Stimulated activated CD4-positive, alpha-beta T cell treated with anti-CD3 and anti-CD28 coated beads, Interleukin-12 subunit alpha, Interleukin-12 subunit beta, amount 100 ng/mL, for 24 hours (primary cell): ENCODE results near the gene USP7.

Experiments used
- DNase-seq, 2 experiments: peaks; one replicate each; pipeline ENCODE4 v3.0.0-alpha.2; 2020; ENCODE audit warnings: low read depth in 2 of 2

USP7 gene

GRCh38 chr16:8899709-8900317, 63.9 kb downstream of the USP7 start:
- no peak for DNase-seq

GRCh38 chr16:8898660-8899318, 64.9 kb downstream of the USP7 start:
- DNase-seq: no peak

- DNase-seq: no peak
Observed at GRCh38 chr16:8894736-8895334, 68.9 kb downstream of the USP7 start.

- no peak for DNase-seq
Observed at GRCh38 chr16:8893976-8894690, 69.6 kb downstream of the USP7 start.

GRCh38 chr16:8893426-8893825, 70.3 kb downstream of the USP7 start:
- no peak for DNase-seq

GRCh38 chr16:8892101-8892575, 71.6 kb downstream of the USP7 start:
- DNase-seq: no peak

- no peak for DNase-seq
Observed at GRCh38 chr16:8890549-8890921, 73.2 kb downstream of the USP7 start.

GRCh38 chr16:8889893-8890548, 73.7 kb downstream of the USP7 start:
- DNase-seq: no peak

- DNase-seq: no peak
Observed at GRCh38 chr16:8888951-8889892, 74.5 kb downstream of the USP7 start.

- no peak for DNase-seq
Observed at GRCh38 chr16:8887952-8888560, 75.7 kb downstream of the USP7 start.

GRCh38 chr16:8887431-8887765, 76.3 kb downstream of the USP7 start:
- DNase-seq: no peak

GRCh38 chr16:8886593-8887430, 76.9 kb downstream of the USP7 start:
- no peak for DNase-seq

- no peak for DNase-seq
Observed at GRCh38 chr16:8885674-8886592, 77.8 kb downstream of the USP7 start.

GRCh38 chr16:8882725-8883377, 80.9 kb downstream of the USP7 start:
- no peak for DNase-seq

GRCh38 chr16:8882041-8882617, 81.6 kb downstream of the USP7 start, which contains the start of gene LITAFD:
Gene LITAFD (plus strand): TSS chr16:8882351. CDS start chr16:8884356, 2,005 bp downstream.
- no peak for DNase-seq

GRCh38 chr16:8880839-8881510, 82.7 kb downstream of the USP7 start:
- no peak for DNase-seq

- DNase-seq: no peak
Observed at GRCh38 chr16:8878523-8878911, 85.2 kb downstream of the USP7 start.
